ENCODE results near the gene STK11IP. TPM values are rescaled to one million over a fixed set of nuclear protein-coding genes. Genes with fewer than 3 reads are reported as not detected.

STK11IP gene
- total and polyA plus RNA-seq, 2 of the 13 experiments (the other 11 are each of a cell fraction or from before 2014, with no cell fraction given), result 12.8 to 24.0 TPM

- 0 out of 2 replicates have a peak, but pooled peaks have one; percentile 54 for TF ChIP-seq BRF2 (CRISPR knock-in tag; IDR thresholded peaks at IDR 0.05)
- no peak; the same call in 1 of the 2 replicates for TF ChIP-seq ZNF83 (CRISPR knock-in tag; IDR thresholded peaks at IDR 0.05; ENCODE audit: borderline replicate concordance)
- no peak for TF ChIP-seq HNF4A (CRISPR knock-in tag; IDR thresholded peaks at IDR 0.05)
- no peak for TF ChIP-seq ZSCAN21 (CRISPR knock-in tag; IDR thresholded peaks at IDR 0.05; ENCODE audit: borderline replicate concordance)
- TF ChIP-seq TFE3 (CRISPR knock-in tag; IDR thresholded peaks at IDR 0.05), result no peak
- TF ChIP-seq ZNF253 (CRISPR knock-in tag; IDR thresholded peaks at IDR 0.05; ENCODE audit: borderline replicate concordance), result no peak
- no peak for TF ChIP-seq TRAFD1 (CRISPR knock-in tag; IDR thresholded peaks at IDR 0.05; ENCODE audit: borderline replicate concordance)
- no peak for TF ChIP-seq AFF4 (CRISPR knock-in tag; IDR thresholded peaks at IDR 0.05)
- TF ChIP-seq TFDP2 (CRISPR knock-in tag; IDR thresholded peaks at IDR 0.05), result no peak
- TF ChIP-seq MYPOP (CRISPR knock-in tag; IDR thresholded peaks at IDR 0.05), result no peak
- TF ChIP-seq RAD21 (CRISPR knock-in tag; IDR thresholded peaks at IDR 0.05), result no peak
- no peak for TF ChIP-seq CERS6 (CRISPR knock-in tag; IDR thresholded peaks at IDR 0.05)
- no peak for TF ChIP-seq SP1 (IDR thresholded peaks at IDR 0.05)
- no peak for TF ChIP-seq SP1 (CRISPR knock-in tag; IDR thresholded peaks at IDR 0.05)
- no peak for TF ChIP-seq CAMTA2 (CRISPR knock-in tag; IDR thresholded peaks at IDR 0.05; ENCODE audit: borderline replicate concordance)
Measured at GRCh38 chr2:219561179-219562048, 36.2 kb upstream of the STK11IP start (continued).

Data from HepG2 (cell line).